Suprapubic skin (tissue), 4 donors: ENCODE results near the gene PARP14. TPM values are rescaled to one million over a fixed set of nuclear protein-coding genes. Genes with fewer than 3 reads are reported as not detected.

Experiments
- DNase-seq, 2 donors: peaks; one replicate each; pipeline ENCODE4 v3.0.0-alpha.2; 2019; ENCODE audit warnings: low spot score in 2 of 2
- H3K27ac ChIP-seq: fragments of 200-600 bp; sonication (generic); one replicate; pipeline ENCODE4 v1.5.1; 2019
- H3K27me3 ChIP-seq: fragments of 200-600 bp; sonication (generic); one replicate; pipeline ENCODE4 v1.5.1; 2019
- H3K36me3 ChIP-seq: fragments of 200-600 bp; sonication (generic); one replicate; pipeline ENCODE4 v1.5.1; 2019
- H3K4me1 ChIP-seq: fragments of 200-600 bp; sonication (generic); one replicate; pipeline ENCODE4 v1.5.1; 2019
- H3K4me3 ChIP-seq: fragments of 200-600 bp; sonication (generic); one replicate; pipeline ENCODE4 v1.5.1; 2019; ENCODE audit warnings: mild to moderate bottlenecking
- H3K9me3 ChIP-seq: fragments of 200-600 bp; sonication (generic); one replicate; pipeline ENCODE4 v1.5.1; 2019
- CTCF ChIP-seq, 2 donors: fragments of 200-600 bp in 1 of 2; fragments of 450-650 bp in 1 of 2; sonication (generic) in 1 of 2; IDR thresholded peaks; one replicate each; pipeline ENCODE4 v1.5.1; 2016 to 2019; ENCODE audit warnings: antibody characterized with exemption in 2 of 2, mild to moderate bottlenecking in 1 of 2, moderate library complexity in 1 of 2
- EP300 ChIP-seq: sonication (generic); formaldehyde crosslinking; IDR thresholded peaks from one replicate; pipeline ENCODE4 v1.6.1; 2017; ENCODE audit warnings: antibody characterized with exemption
- POLR2A ChIP-seq, 2 donors: fragments of 450-650 bp; IDR thresholded peaks; one replicate each; pipeline ENCODE4 v1.6.1; 2017; ENCODE audit warnings: antibody characterized with exemption in 2 of 2, mild to moderate bottlenecking in 2 of 2, moderate library complexity in 2 of 2
- POLR2AphosphoS5 ChIP-seq, 3 donors: sonication (generic); formaldehyde crosslinking; IDR thresholded peaks; one replicate each; pipeline ENCODE4 v1.6.1; 2017; ENCODE audit warnings: antibody characterized with exemption in 3 of 3
- WGBS: methylation state at CpG from one replicate; pipeline ENCODE4 v1.1.5; 2018; 5-methylcytosine and 5-hydroxymethylcytosine counted together
- total RNA-seq, 4 donors: library from RNA; depleted of rRNA; stranded (reverse); fragments of >200 nt; gene quantifications; one replicate each; pipeline ENCODE4 v1.1.0, GENCODE V29; 2016

Gene PARP14
- total RNA-seq, 4 donors from 2014 or later: 5.2 to 34.9 (median 14.5) TPM

GRCh38 chr3:122688996-122689395 lies 8.4 kb downstream of the PARP14 start:
- H3K27ac ChIP-seq: no peak overlapping the region
- no peaks in the 10 kb centered on the region for H3K4me1 ChIP-seq
- H3K36me3 ChIP-seq: peaks cover 45% of the 10 kb centered on the region
- no peak overlapping the region for H3K4me3 ChIP-seq
- no peaks in the 10 kb centered on the region for H3K9me3 ChIP-seq
- no peak for TF ChIP-seq EP300
- 74% methylated on average over 4 of the region's 4 CpGs for WGBS
- DNase-seq: no peak
- H3K27me3 ChIP-seq: no peaks in the 10 kb centered on the region

DNA sequence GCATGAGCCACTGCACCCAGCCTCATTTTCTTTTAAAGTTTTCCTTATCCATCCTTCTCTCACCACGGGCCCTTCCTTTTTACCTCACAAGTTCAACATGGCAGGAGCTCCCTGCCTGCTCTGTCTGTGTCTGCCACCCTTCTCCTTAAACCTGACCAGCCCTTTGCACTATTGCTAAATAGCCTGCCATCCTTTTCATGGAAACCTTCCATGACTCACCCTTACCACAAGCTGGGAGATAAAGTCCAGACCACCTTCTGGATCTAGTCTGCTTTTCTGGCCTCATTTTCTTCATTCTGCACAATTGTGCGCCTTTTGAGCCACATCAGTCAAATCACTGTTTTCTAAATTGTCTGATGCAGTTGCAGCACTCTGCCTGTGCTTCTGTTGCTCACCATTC lies 8.9 kb downstream of the PARP14 start:
- no peak for TF ChIP-seq POLR2A (IDR thresholded peaks at IDR 0.05)
- 98% methylated on average over 2 of the region's 2 CpGs for WGBS
- Histone ChIP-seq H3K9me3 (no peaks in the 10 kb centered on the region), H3K27me3 (no peaks in the 10 kb centered on the region), H3K4me1 (no peaks in the 10 kb centered on the region), H3K36me3 (peaks cover 49% of the 10 kb centered on the region), H3K27ac (no peak overlapping the region), H3K4me3 (no peak overlapping the region)
- no peak for DNase-seq

DNA sequence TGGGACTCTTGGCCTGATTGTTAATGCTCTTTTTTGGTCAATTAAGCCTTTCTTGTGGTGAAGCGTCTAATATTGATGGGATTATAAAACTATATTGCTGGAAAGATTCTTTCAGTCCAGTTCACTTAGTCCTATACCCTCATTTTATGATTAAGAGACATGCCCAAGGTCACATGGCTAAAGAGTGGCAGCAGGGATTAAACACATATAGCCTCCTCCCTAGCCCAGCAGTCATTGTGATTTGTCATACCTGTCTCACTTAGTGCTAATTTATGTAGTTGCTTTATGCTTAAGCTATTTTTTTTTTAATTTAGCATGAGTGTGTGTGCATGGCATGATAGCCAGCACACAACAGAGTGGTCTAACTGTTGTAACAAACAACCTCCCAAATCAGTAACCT lies 9.5 kb downstream of the PARP14 start:
- Histone ChIP-seq H3K36me3 (peaks cover 52% of the 10 kb centered on the region), H3K27me3 (no peaks in the 10 kb centered on the region), H3K4me3 (no peak overlapping the region), H3K4me1 (no peaks in the 10 kb centered on the region), H3K9me3 (no peaks in the 10 kb centered on the region), H3K27ac (no peak overlapping the region)
- no peak for TF ChIP-seq EP300
- no peak for TF ChIP-seq POLR2A (IDR thresholded peaks at IDR 0.05)
- no peak for TF ChIP-seq CTCF (IDR thresholded peaks at IDR 0.05)
- TF ChIP-seq POLR2AphosphoS5 (IDR thresholded peaks at IDR 0.05): no peak
- 100% methylated on average over 1 of the region's 1 CpG for WGBS
- no peak for DNase-seq

GRCh38 chr3:122691195-122691594 lies 10.6 kb downstream of the PARP14 start:
- Histone ChIP-seq H3K36me3 (peaks cover 51% of the 10 kb centered on the region), H3K27me3 (no peaks in the 10 kb centered on the region), H3K4me1 (no peaks in the 10 kb centered on the region), H3K9me3 (no peaks in the 10 kb centered on the region), H3K4me3 (no peak overlapping the region), H3K27ac (no peak overlapping the region)
- WGBS: 93% methylated on average over 4 of the region's 4 CpGs
- no peak for TF ChIP-seq EP300
- no peak for TF ChIP-seq POLR2A (IDR thresholded peaks at IDR 0.05)
- TF ChIP-seq CTCF (IDR thresholded peaks at IDR 0.05): no peak
- TF ChIP-seq POLR2AphosphoS5 (IDR thresholded peaks at IDR 0.05): no peak
- no peak for DNase-seq

GRCh38 chr3:122692674-122693073 lies 12.0 kb downstream of the PARP14 start:
- no peak for DNase-seq
- H3K27me3 ChIP-seq: no peaks in the 10 kb centered on the region
- H3K27ac ChIP-seq: no peak overlapping the region
- H3K4me1 ChIP-seq: no peaks in the 10 kb centered on the region
- no peak overlapping the region for H3K4me3 ChIP-seq
- WGBS: 95% methylated on average over 3 of the region's 3 CpGs
- H3K9me3 ChIP-seq: no peaks in the 10 kb centered on the region
- peaks cover 62% of the 10 kb centered on the region for H3K36me3 ChIP-seq
- no peak for TF ChIP-seq CTCF (IDR thresholded peaks at IDR 0.05)
- TF ChIP-seq POLR2AphosphoS5 (IDR thresholded peaks at IDR 0.05): no peak
- TF ChIP-seq POLR2A (IDR thresholded peaks at IDR 0.05): no peak
- TF ChIP-seq EP300: no peak

- no peak for TF ChIP-seq POLR2AphosphoS5 (IDR thresholded peaks at IDR 0.05)
- Histone ChIP-seq H3K27ac (no peak overlapping the region), H3K36me3 (peaks cover 60% of the 10 kb centered on the region), H3K27me3 (no peaks in the 10 kb centered on the region), H3K9me3 (no peaks in the 10 kb centered on the region), H3K4me1 (no peaks in the 10 kb centered on the region), H3K4me3 (no peak overlapping the region)
- WGBS: 75% methylated on average over 7 of the region's 7 CpGs
- DNase-seq: no peak
These were observed 14.3 kb downstream of the PARP14 start for GRCh38 chr3:122694966-122695365.

DNA sequence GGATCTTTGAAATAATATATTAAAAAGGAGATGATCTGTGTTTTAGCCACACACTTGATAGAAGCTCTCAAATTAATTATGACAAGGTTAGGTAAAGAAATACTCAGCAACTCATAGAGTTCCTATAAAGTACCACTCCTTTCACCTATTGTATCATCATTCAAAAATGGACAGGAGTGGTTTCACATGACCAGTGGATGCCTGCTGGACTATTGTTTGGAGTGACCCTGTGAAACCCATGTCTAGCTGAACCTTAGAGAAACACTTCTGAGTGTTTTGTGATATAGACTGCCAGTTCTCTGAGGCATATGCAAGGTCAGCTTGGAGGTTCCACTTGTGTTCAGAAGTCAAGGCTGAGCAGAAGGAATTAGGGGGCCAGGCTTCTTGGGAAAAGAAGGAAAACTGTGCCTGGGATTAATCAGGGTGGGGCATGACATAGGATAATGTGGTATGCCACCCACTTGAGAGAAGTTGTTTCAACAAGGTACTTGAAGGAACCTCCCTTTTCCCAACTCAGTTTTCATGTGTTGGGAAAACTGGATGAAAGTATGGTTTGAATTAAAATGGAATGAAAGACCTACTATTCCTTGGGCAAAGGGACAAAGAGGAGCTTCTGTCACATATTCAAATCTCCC lies 15.4 kb downstream of the PARP14 start:
- Histone ChIP-seq H3K9me3 (no peaks in the 10 kb centered on the region), H3K27ac (no peak overlapping the region), H3K4me1 (no peaks in the 10 kb centered on the region), H3K36me3 (peaks cover 60% of the 10 kb centered on the region), H3K4me3 (no peak overlapping the region), H3K27me3 (no peaks in the 10 kb centered on the region)
- DNase-seq: no peak
- TF ChIP-seq POLR2A (IDR thresholded peaks at IDR 0.05): no peak
- no peak for TF ChIP-seq EP300
- TF ChIP-seq POLR2AphosphoS5 (IDR thresholded peaks at IDR 0.05): no peak
- no peak for TF ChIP-seq CTCF (IDR thresholded peaks at IDR 0.05)
